IPS-18a (cell line): ENCODE data around the gene ESRP2.

ENCODE experiments used
- H3K27ac ChIP-seq: one replicate; pipeline ENCODE4 v1.5.1; 2013; ENCODE audit warnings: low read length
- H3K27me3 ChIP-seq: one replicate; pipeline ENCODE4 v1.6.1; 2013; ENCODE audit warnings: mild to moderate bottlenecking, low read length; ENCODE audit not compliant: control insufficient read depth, insufficient read depth
- H3K36me3 ChIP-seq: one replicate; pipeline ENCODE4 v1.6.1; 2013; ENCODE audit warnings: low read depth, low read length; ENCODE audit not compliant: control insufficient read depth
- H3K4me1 ChIP-seq: one replicate; pipeline ENCODE4 v1.6.1; 2013; ENCODE audit warnings: low read depth, low read length; ENCODE audit not compliant: control insufficient read depth
- H3K4me3 ChIP-seq: one replicate; pipeline ENCODE4 v1.5.1; 2013; ENCODE audit warnings: low read length
- H3K9ac ChIP-seq: one replicate; pipeline ENCODE4 v1.6.1; 2013; ENCODE audit warnings: mild to moderate bottlenecking, low read length, moderate library complexity
- H3K9me3 ChIP-seq: one replicate; pipeline ENCODE4 v1.6.1; 2013; ENCODE audit warnings: low read depth, low read length; ENCODE audit not compliant: control insufficient read depth

Gene ESRP2

DNA sequence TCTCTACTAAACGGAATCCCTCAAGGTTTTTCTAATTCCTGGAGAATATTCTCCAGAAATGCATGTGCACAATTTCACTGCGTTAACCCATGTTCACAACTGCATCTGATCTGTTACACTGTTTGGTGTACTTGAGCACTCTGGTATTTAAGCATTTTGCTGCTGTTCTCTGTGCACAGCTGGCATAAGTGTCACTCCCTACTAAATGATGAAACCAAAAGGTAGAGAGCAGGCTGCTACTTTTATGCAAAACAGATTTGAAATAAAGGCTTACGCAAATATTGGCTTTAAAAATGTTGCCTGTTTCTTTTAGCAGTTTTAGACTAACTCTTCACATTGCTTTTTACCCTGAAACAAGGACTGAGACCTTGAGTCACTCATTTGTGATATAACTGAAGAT lies 41.7 kb downstream of the ESRP2 start:
- peaks cover 11% of the 10 kb centered on the region for H3K36me3 ChIP-seq
- H3K9ac ChIP-seq, result no peak overlapping the region
- no peak overlapping the region for H3K27ac ChIP-seq
- H3K27me3 ChIP-seq, result no peaks in the 10 kb centered on the region
- no peak overlapping the region for H3K4me3 ChIP-seq
- H3K9me3 ChIP-seq, result no peaks in the 10 kb centered on the region
- no peaks in the 10 kb centered on the region for H3K4me1 ChIP-seq

DNA sequence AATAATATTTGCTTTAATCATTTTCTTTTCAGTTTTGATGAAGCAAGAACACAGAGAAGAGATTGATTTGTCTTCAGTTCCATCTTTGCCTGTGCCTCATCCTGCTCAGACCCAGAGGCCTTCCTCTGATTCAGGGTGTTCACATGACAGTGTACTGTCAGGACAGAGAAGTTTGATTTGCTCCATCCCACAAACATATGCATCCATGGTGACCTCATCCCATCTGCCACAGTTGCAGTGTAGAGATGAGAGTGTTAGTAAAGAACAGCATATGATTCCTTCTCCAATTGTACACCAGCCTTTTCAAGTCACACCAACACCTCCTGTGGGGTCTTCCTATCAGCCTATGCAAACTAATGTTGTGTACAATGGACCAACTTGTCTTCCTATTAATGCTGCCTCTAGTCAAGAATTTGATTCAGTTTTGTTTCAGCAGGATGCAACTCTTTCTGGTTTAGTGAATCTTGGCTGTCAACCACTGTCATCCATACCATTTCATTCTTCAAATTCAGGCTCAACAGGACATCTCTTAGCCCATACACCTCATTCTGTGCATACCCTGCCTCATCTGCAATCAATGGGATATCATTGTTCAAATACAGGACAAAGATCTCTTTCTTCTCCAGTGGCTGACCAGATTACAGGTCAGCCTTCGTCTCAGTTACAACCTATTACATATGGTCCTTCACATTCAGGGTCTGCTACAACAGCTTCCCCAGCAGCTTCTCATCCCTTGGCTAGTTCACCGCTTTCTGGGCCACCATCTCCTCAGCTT lies 45.0 kb downstream of the ESRP2 start:
- Histone ChIP-seq H3K36me3 (peaks cover 11% of the 10 kb centered on the region), H3K9me3 (no peaks in the 10 kb centered on the region), H3K27ac (no peak overlapping the region), H3K9ac (no peak overlapping the region), H3K4me3 (no peak overlapping the region), H3K4me1 (no peaks in the 10 kb centered on the region), H3K27me3 (no peaks in the 10 kb centered on the region)

DNA sequence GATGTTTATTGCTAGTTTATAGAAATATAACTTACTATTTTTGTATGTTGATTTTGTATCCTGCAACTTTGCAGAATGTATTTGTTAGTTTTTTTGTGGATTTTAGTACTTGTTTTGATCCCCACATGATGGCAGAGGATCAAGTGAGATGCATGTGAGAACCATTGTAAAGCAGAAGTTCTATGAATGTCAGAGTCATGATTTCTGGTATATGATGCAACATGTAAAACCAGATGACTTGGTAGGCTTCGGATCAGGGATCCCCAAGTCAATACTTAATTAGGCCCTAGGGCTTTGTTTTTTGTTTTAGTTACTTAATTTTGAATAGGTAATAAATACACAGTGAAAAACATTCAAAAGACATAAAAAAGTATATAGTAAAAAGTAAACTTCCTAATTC lies 45.8 kb downstream of the ESRP2 start:
- Histone ChIP-seq H3K27ac (no peak overlapping the region), H3K27me3 (no peaks in the 10 kb centered on the region), H3K9me3 (no peaks in the 10 kb centered on the region), H3K9ac (no peak overlapping the region), H3K36me3 (peaks cover 11% of the 10 kb centered on the region), H3K4me3 (no peak overlapping the region), H3K4me1 (no peaks in the 10 kb centered on the region)

DNA sequence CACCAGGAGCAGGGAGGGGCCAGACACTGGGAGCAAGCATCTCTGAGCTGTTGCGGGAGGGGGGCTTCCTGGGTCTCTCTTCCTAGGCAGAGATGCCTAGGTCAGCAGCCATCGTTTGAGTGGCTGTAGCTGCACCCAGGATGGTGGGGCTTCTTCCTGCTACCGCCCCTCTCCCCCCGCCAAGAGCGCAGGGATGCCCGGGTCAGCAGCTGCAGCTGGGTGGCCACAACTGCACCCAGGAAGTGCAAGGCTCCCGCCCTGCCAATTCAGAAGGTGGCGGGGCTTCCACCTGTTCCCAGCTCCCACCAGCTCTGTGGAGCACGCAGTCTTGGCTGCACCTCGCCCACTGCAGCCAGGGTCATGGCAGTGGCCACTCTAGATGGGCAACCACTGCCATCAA lies 47.8 kb downstream of the ESRP2 start:
- peaks cover 17% of the 10 kb centered on the region for H3K36me3 ChIP-seq
- H3K27ac ChIP-seq, result no peak overlapping the region
- H3K4me1 ChIP-seq, result no peaks in the 10 kb centered on the region

DNA sequence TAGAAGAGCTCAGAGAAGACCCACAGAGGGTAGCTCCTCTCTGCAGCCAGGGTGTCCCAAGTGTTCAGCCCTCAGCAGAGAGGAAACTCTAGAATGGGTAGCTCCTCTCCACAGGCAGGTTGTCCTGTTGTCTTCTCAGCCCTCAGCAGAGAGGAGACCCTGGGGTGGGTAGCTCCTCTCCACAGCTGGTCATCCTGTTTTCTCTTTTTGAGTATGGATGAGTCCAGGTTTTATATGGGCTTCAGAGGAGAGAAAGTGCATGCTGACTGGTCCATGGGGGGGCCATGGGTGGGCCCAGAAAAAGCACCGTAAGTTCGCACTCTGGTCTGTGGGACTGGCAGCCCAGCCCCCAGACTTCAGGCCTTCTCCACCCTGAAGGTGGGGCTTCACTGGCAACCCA lies 48.4 kb downstream of the ESRP2 start:
- Histone ChIP-seq H3K27me3 (no peaks in the 10 kb centered on the region), H3K4me1 (no peaks in the 10 kb centered on the region), H3K9ac (no peak overlapping the region), H3K27ac (no peak overlapping the region), H3K4me3 (no peak overlapping the region), H3K9me3 (no peaks in the 10 kb centered on the region), H3K36me3 (peaks cover 19% of the 10 kb centered on the region)

More for the DNA sequence above, 47.8 kb downstream of the ESRP2 start:
- H3K27me3 ChIP-seq, result no peaks in the 10 kb centered on the region
- no peak overlapping the region for H3K4me3 ChIP-seq
- no peaks in the 10 kb centered on the region for H3K9me3 ChIP-seq
- H3K9ac ChIP-seq, result no peak overlapping the region

DNA sequence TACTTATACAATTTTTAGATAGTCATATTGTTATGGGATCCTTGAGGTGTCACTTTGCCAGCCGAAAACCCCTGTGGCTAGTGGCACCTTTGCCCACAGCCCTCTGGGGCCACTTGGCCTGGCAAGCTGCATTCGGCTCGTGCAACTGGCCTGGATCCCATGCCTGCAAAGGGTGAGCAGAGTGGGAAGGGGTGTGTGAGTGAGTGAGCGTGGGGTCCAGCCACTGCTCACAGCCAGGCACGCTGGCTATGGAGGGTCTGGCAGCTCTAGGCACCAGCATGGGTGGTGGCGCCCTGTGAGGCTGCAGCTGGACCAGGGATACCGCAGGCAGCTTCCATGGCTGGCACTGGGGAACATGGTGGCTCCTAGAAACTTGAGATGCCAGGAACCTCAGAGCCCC lies 49.0 kb downstream of the ESRP2 start:
- Histone ChIP-seq H3K4me1 (no peaks in the 10 kb centered on the region), H3K9me3 (no peaks in the 10 kb centered on the region), H3K27me3 (no peaks in the 10 kb centered on the region), H3K9ac (no peak overlapping the region), H3K27ac (no peak overlapping the region), H3K4me3 (no peak overlapping the region), H3K36me3 (peaks cover 19% of the 10 kb centered on the region)

DNA sequence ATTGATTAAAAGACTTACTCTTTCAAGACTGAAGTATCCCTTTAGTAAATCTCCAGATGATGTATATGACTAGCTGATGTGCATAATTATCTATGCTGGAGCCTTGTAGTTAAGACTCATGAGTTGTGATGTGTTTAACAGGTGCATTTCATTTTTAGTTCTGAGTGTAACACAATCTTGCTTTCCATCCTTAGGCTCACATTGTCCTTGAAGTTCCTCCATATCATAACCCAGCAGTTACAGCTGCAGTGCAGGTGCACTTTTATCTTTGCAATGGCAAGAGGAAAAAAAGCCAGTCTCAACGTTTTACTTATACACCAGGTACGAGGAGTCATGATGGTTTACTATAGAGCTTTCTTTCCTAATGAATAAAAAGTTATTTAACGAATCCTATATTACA lies 52.9 kb downstream of the ESRP2 start:
- no peak overlapping the region for H3K9ac ChIP-seq
- H3K36me3 ChIP-seq, result peaks cover 8% of the 10 kb centered on the region
- no peaks in the 10 kb centered on the region for H3K27me3 ChIP-seq
- H3K4me1 ChIP-seq, result no peaks in the 10 kb centered on the region
- no peak overlapping the region for H3K27ac ChIP-seq
- H3K9me3 ChIP-seq, result no peaks in the 10 kb centered on the region
- no peak overlapping the region for H3K4me3 ChIP-seq

DNA sequence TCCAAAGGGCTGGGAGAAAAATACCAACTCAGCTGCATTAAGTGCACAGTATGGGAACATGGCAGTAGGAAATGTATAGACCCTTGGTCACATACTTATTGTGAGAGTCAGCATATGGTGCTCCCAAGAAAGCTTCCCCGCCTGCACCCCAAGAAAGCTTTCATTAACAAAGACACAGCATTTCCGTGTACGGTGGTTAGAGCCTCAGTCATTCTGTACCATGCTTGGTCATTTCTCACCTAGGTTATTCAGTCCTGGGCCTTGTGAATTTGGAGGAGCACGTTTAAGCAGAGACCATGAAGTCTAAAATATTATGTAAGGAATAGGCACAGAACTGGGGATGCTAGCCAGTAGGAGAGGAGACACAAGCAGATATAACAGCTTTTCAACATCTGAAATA lies 56.1 kb downstream of the ESRP2 start:
- Histone ChIP-seq H3K4me3 (no peak overlapping the region), H3K4me1 (no peaks in the 10 kb centered on the region), H3K27me3 (no peaks in the 10 kb centered on the region), H3K27ac (no peak overlapping the region), H3K9me3 (no peaks in the 10 kb centered on the region), H3K9ac (no peak overlapping the region), H3K36me3 (peaks cover 13% of the 10 kb centered on the region)

DNA sequence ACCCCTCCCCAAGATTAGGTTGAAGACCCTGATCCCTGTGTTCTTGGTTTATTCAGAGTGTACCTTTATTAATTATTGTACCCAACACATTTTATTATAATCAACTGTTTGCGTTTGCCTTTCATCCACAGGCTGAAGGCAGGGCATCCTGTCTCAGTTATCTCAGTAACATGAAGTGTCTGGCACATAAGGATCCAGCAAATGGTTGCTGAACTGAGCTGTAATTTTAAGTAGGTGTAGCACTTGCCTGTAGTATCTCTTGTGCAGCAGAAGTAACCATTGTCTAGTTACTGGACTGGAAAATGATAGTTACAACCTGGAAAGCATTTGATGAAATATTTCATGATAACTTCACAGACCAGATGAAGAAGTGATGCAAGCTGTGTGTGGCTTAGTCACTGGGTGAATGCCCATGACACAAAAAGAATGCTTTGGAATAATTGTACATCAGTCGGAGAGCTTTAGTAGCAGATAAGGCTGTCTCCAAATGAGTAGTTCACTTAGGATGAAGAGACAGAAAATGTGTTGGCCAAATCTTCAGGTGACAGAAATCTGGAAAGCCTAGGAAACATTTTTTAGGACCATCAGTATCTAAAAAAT lies 56.6 kb downstream of the ESRP2 start:
- Histone ChIP-seq H3K9me3 (no peaks in the 10 kb centered on the region), H3K4me3 (no peak overlapping the region), H3K36me3 (peaks cover 17% of the 10 kb centered on the region), H3K27ac (no peak overlapping the region), H3K9ac (no peak overlapping the region), H3K4me1 (no peaks in the 10 kb centered on the region), H3K27me3 (no peaks in the 10 kb centered on the region)
